SK-N-SH (cell line): ENCODE data around the gene IFNA2. TPM values are rescaled to one million over a fixed set of nuclear protein-coding genes. Genes with fewer than 3 reads are reported as not detected.

Experiments used
- CTCF ChIA-PET: fragments of 300-600, 350-600 bp; formaldehyde crosslinking; extraction: SDS; loops from one replicate; lab custom pipeline; 2021; lab: Yijun Ruan, JAX
- POLR2A ChIA-PET: fragments of 350-600 bp; sonication (Branson Sonifier 250); formaldehyde crosslinking; extraction: SDS; loops from one replicate; lab custom pipeline; 2020; ENCODE audit warnings: antibody characterized with exemption, inconsistent platforms; lab: Yijun Ruan, JAX
- DNase-seq: peaks from one replicate; pipeline ENCODE4 v3.0.0; 2012
- H2AFZ ChIP-seq: fragments of 200-600 bp; sonication (generic); 2 replicates; pipeline ENCODE4 v1.8.1; 2016; ENCODE audit warnings: antibody characterized with exemption, mild to moderate bottlenecking, low read depth
- H3F3A ChIP-seq: fragments of 200-600 bp; sonication (generic); replicated peaks from 2 replicates; pipeline ENCODE3; 2016; ENCODE audit warnings: antibody characterized with exemption, mild to moderate bottlenecking; ENCODE audit not compliant: insufficient read depth
- H3K27ac ChIP-seq, 2 experiments: fragments of 200-500 bp in 1 of 2; fragments of 200-600 bp in 1 of 2; sonication (Bioruptor generic) in 1 of 2; sonication (generic), shearing (Covaris generic) in 1 of 2; 2 replicates each; pipeline versions ENCODE4 v1.5.1 to v1.6.1; 2014 to 2016; ENCODE audit warnings: low read depth in 2 of 2, inconsistent platforms in 1 of 2, low read length in 1 of 2, mild to moderate bottlenecking in 1 of 2, mixed read lengths in 1 of 2
- H3K27me3 ChIP-seq: fragments of 200-600 bp; sonication (generic), shearing (Covaris generic); 2 replicates; pipeline ENCODE4 v1.6.1; 2016; ENCODE audit warnings: mixed run types; ENCODE audit not compliant: insufficient read depth
- H3K36me3 ChIP-seq, 2 experiments: fragments of 200-500 bp in 1 of 2; fragments of 200-600 bp in 1 of 2; sonication (Bioruptor generic) in 1 of 2; sonication (generic) in 1 of 2; replicated peaks in 1 of 2; 2 replicates each; pipeline versions ENCODE3 to v1.5.1; 2014 to 2016; ENCODE audit warnings: low read length in 1 of 2, mild to moderate bottlenecking in 1 of 2; ENCODE audit not compliant: insufficient read depth in 2 of 2, control insufficient read depth in 1 of 2
- H3K4me1 ChIP-seq, 2 experiments: fragments of 200-500 bp in 1 of 2; fragments of 200-600 bp in 1 of 2; sonication (Bioruptor generic) in 1 of 2; sonication (generic), shearing (Covaris generic) in 1 of 2; 2 replicates each; pipeline versions ENCODE4 v1.5.1 to v1.6.1; 2014 to 2016; ENCODE audit warnings: low read depth in 1 of 2, low read length in 1 of 2, mixed run types in 1 of 2; ENCODE audit not compliant: insufficient read depth in 2 of 2, control insufficient read depth in 1 of 2
- H3K4me2 ChIP-seq: fragments of 200-600 bp; sonication (generic), shearing (Covaris generic); 2 replicates; pipeline ENCODE4 v1.6.1; 2017; ENCODE audit warnings: mixed run types
- H3K4me3 ChIP-seq, 2 experiments: fragments of 200-500 bp in 1 of 2; fragments of 200-600 bp in 1 of 2; sonication (Bioruptor generic) in 1 of 2; sonication (generic), shearing (Covaris generic) in 1 of 2; 2 replicates each; pipeline versions ENCODE4 v1.5.1 to v1.8.1; 2014 to 2016; ENCODE audit warnings: low read depth in 2 of 2, inconsistent platforms in 1 of 2, low read length in 1 of 2, mild to moderate bottlenecking in 1 of 2, mixed read lengths in 1 of 2, moderate library complexity in 1 of 2
- H3K79me2 ChIP-seq: fragments of 200-600 bp; sonication (generic); 2 replicates; pipeline ENCODE4 v1.8.1; 2017; ENCODE audit warnings: mild to moderate bottlenecking; ENCODE audit not compliant: insufficient read depth
- H3K9ac ChIP-seq: fragments of 200-600 bp; sonication (generic); 2 replicates; pipeline ENCODE4 v1.6.1; 2017; ENCODE audit warnings: mixed run types
- H3K9me2 ChIP-seq: fragments of 200-600 bp; sonication (generic); 2 replicates; pipeline ENCODE4 v1.6.1; 2017; ENCODE audit warnings: mixed run types
- H3K9me3 ChIP-seq: fragments of 200-600 bp; sonication (generic); 2 replicates; pipeline ENCODE4 v1.6.1; 2017; ENCODE audit warnings: mixed run types, mild to moderate bottlenecking, moderate library complexity
- H4K20me1 ChIP-seq: fragments of 200-600 bp; sonication (generic); 2 replicates; pipeline ENCODE4 v1.6.1; 2017; ENCODE audit warnings: mild to moderate bottlenecking, mixed run types; ENCODE audit not compliant: insufficient read depth
- ELF1 ChIP-seq: IDR thresholded peaks from 2 replicates; pipeline ENCODE4 v1.4.0; 2012
- EP300 ChIP-seq, 2 experiments: IDR thresholded peaks; 2 replicates each; pipeline versions ENCODE4 v1.4.0 to v1.6.1; 2012; ENCODE audit warnings: borderline replicate concordance in 1 of 2, low read depth in 1 of 2, low read length in 1 of 2
- GABPA ChIP-seq: IDR thresholded peaks from 2 replicates; pipeline ENCODE4 v1.4.0; 2012; ENCODE audit warnings: low read depth, mild to moderate bottlenecking
- MAX ChIP-seq: IDR thresholded peaks from 2 replicates; pipeline ENCODE4 v1.4.0; 2012; ENCODE audit warnings: low read depth
- NRF1 ChIP-seq: IDR thresholded peaks from 2 replicates; pipeline ENCODE4 v1.6.1; 2012; ENCODE audit warnings: low read depth, mild to moderate bottlenecking, low read length
- POLR2AphosphoS5 ChIP-seq: IDR thresholded peaks from 2 replicates; pipeline ENCODE4 v1.6.1; 2012; ENCODE audit warnings: low read depth, low read length
- RAD21 ChIP-seq: IDR thresholded peaks from 2 replicates; pipeline ENCODE4 v1.6.1; 2012; ENCODE audit warnings: mild to moderate bottlenecking, low read length
- SIN3A ChIP-seq: IDR thresholded peaks from 2 replicates; pipeline ENCODE4 v1.6.1; 2012; ENCODE audit warnings: low read depth, mild to moderate bottlenecking, low read length, moderate library complexity, borderline replicate concordance
- SMC3 ChIP-seq: IDR thresholded peaks from 2 replicates; pipeline ENCODE4 v1.6.1; 2012; ENCODE audit warnings: low read depth, low read length, improper control_type of control experiment
- TAF1 ChIP-seq: IDR thresholded peaks from 2 replicates; pipeline ENCODE4 v1.6.1; 2012; ENCODE audit warnings: low read depth, mild to moderate bottlenecking, low read length, moderate library complexity, borderline replicate concordance
- WGBS: methylation state at CpG from one replicate; pipeline ENCODE4 v1.1.6; 2017; ENCODE audit warnings: low lambda C conversion rate; 5-methylcytosine and 5-hydroxymethylcytosine counted together
- polyA plus RNA-seq, 3 experiments: library from polyadenylated mRNA; depleted of rRNA; stranded (reverse); fragments of >200 nt; gene quantifications; 2 replicates each; pipeline ENCODE4 v1.2.3, GENCODE V29; 2012
- TF ChIP-seq, protein P1 (sequence below): IDR thresholded peaks from 2 replicates; pipeline ENCODE4 v1.4.0; 2012; ENCODE audit warnings: low read depth, borderline replicate concordance
- TF ChIP-seq, protein P2 (sequence below): IDR thresholded peaks from 2 replicates; pipeline ENCODE4 v1.6.1; 2012; ENCODE audit warnings: mild to moderate bottlenecking, low read depth, low read length, moderate library complexity

The IFNA2 gene
- polyA plus RNA-seq, 1 of the 3 experiments (the other 2 are of a cell fraction): not detected

- TF ChIP-seq EP300 (IDR thresholded peaks at IDR 0.05; ENCODE audit: borderline replicate concordance in 1 of 2, low read depth in 1 of 2, low read length in 1 of 2): peak in 1 of 2 experiments; percentile 24; a peak in 1 of 4 replicates
- peak; percentile 91 for TF ChIP-seq ELF1
- TF ChIP-seq MAX: peak; percentile 58; the same call in 1 of the 2 replicates
- peak; percentile 76 for TF ChIP-seq TAF1
- TF ChIP-seq, protein P1, sequence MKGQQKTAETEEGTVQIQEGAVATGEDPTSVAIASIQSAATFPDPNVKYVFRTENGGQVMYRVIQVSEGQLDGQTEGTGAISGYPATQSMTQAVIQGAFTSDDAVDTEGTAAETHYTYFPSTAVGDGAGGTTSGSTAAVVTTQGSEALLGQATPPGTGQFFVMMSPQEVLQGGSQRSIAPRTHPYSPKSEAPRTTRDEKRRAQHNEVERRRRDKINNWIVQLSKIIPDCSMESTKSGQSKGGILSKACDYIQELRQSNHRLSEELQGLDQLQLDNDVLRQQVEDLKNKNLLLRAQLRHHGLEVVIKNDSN: 0 out of 2 replicates have a peak, but pooled peaks have one; percentile 24
- TF ChIP-seq, protein P2, sequence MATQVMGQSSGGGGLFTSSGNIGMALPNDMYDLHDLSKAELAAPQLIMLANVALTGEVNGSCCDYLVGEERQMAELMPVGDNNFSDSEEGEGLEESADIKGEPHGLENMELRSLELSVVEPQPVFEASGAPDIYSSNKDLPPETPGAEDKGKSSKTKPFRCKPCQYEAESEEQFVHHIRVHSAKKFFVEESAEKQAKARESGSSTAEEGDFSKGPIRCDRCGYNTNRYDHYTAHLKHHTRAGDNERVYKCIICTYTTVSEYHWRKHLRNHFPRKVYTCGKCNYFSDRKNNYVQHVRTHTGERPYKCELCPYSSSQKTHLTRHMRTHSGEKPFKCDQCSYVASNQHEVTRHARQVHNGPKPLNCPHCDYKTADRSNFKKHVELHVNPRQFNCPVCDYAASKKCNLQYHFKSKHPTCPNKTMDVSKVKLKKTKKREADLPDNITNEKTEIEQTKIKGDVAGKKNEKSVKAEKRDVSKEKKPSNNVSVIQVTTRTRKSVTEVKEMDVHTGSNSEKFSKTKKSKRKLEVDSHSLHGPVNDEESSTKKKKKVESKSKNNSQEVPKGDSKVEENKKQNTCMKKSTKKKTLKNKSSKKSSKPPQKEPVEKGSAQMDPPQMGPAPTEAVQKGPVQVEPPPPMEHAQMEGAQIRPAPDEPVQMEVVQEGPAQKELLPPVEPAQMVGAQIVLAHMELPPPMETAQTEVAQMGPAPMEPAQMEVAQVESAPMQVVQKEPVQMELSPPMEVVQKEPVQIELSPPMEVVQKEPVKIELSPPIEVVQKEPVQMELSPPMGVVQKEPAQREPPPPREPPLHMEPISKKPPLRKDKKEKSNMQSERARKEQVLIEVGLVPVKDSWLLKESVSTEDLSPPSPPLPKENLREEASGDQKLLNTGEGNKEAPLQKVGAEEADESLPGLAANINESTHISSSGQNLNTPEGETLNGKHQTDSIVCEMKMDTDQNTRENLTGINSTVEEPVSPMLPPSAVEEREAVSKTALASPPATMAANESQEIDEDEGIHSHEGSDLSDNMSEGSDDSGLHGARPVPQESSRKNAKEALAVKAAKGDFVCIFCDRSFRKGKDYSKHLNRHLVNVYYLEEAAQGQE: no peak
- peak; percentile 67 for TF ChIP-seq NRF1
- peak; percentile 23; the same call in 1 of the 2 replicates for TF ChIP-seq SIN3A
- peak; percentile 35 for TF ChIP-seq GABPA
- TF ChIP-seq POLR2AphosphoS5: peak; percentile 88
- no peak for TF ChIP-seq SMC3
- TF ChIP-seq RAD21: no peak
- Histone ChIP-seq H3F3A (no peaks in the 10 kb centered on the region), H3K79me2 (peaks cover 52% of the 10 kb centered on the region), H4K20me1 (peaks cover 41% of the 10 kb centered on the region), H3K4me2 (peak within 1 kb of the TSS; percentile 82), H3K9me3 (no peaks in the 10 kb centered on the region), H2AFZ (peak within 1 kb of the TSS; percentile 95), H3K4me3 (peak within 1 kb of the TSS; percentile 89 to 96), H3K27ac (peak within 1 kb of the TSS; percentile 83 to 90), H3K36me3 (peaks cover 6 to 28% of the 10 kb centered on the region in 2 experiments), H3K27me3 (peaks cover 7% of the 10 kb centered on the region; the same call in 1 of the 2 replicates), H3K9ac (peak within 1 kb of the TSS; percentile 99), H3K9me2 (no peaks in the 10 kb centered on the region), H3K4me1 (peaks cover 7 to 28% of the 10 kb centered on the region in 2 experiments; a peak in 3 of 4 replicates)
- CTCF ChIA-PET: interaction anchor here (0.7 to 8.2 kb wide), 9 partner anchors 9 to 674 kb away, joined by 3 to 143 read pairs (median 6); partner anchors contain the start of gene CDKN2B
- POLR2A ChIA-PET: interaction anchor here (0.7 to 0.9 kb wide), 2 partner anchors 225 to 467 kb away, joined by 3 read pairs; no protein-coding TSS in a partner anchor
- DNase-seq: peak; percentile 97
- WGBS: under 1% methylated on average over 27 of the region's 55 CpGs
Measured at GRCh38 chr9:21334701-21335632, 50.2 kb downstream of the IFNA2 start, which contains the start of gene KLHL9. TSS of gene KLHL9 (minus strand) at chr9:21335404. CDS start at chr9:21334859, 545 bp downstream.

Other genes with a start within 250 kb of the IFNA2 start
- not detected in 2 replicates for gene IFNW1, start 243.6 kb downstream of the IFNA2 start, polyA plus RNA-seq (2012; rRNA removed)
- not detected in 2 replicates for gene IFNA21, start 218.7 kb downstream of the IFNA2 start, polyA plus RNA-seq (2012; rRNA removed)
- gene IFNA4, start 197.8 kb downstream of the IFNA2 start, polyA plus RNA-seq (2012; rRNA removed): not detected in 2 replicates
- gene IFNA7, start 183.2 kb downstream of the IFNA2 start, polyA plus RNA-seq (2012; rRNA removed): not detected in 2 replicates
- not detected in 2 replicates for gene IFNA10, start 178.3 kb downstream of the IFNA2 start, polyA plus RNA-seq (2012; rRNA removed)
- not detected in 2 replicates for gene IFNA16, start 168.1 kb downstream of the IFNA2 start, polyA plus RNA-seq (2012; rRNA removed)
- not detected in 2 replicates for gene IFNA17, start 157.2 kb downstream of the IFNA2 start, polyA plus RNA-seq (2012; rRNA removed)
- gene IFNA14, start 145.4 kb downstream of the IFNA2 start, polyA plus RNA-seq (2012; rRNA removed): not detected in 2 replicates
- gene IFNA5, start 80.1 kb downstream of the IFNA2 start, polyA plus RNA-seq (2012; rRNA removed): not detected in 2 replicates
- gene KLHL9, start 50.0 kb downstream of the IFNA2 start, polyA plus RNA-seq (2012; rRNA removed): 6.8 and 8.8 TPM in 2 replicates
- not detected in 2 replicates for gene IFNA6, start 34.5 kb downstream of the IFNA2 start, polyA plus RNA-seq (2012; rRNA removed)
- not detected in 2 replicates for gene IFNA13, start 17.3 kb downstream of the IFNA2 start, polyA plus RNA-seq (2012; rRNA removed)
- gene IFNA8, start 23.7 kb upstream of the IFNA2 start, polyA plus RNA-seq (2012; rRNA removed): not detected in 2 replicates
- not detected in 2 replicates for gene IFNA1, start 55.0 kb upstream of the IFNA2 start, polyA plus RNA-seq (2012; rRNA removed)
- gene IFNE, start 96.9 kb upstream of the IFNA2 start, polyA plus RNA-seq (2012; rRNA removed): 0.05 and 0.08 TPM in 2 replicates